Heart left ventricle (tissue), 16 donors: Measurements from ENCODE around the gene RASL11B. TPM values are rescaled to one million over a fixed set of nuclear protein-coding genes. Genes with fewer than 3 reads are reported as not detected.

Source experiments
- ATAC-seq, 4 donors: fragments of 200-7000 bp; cut with Tn5 transposase; one replicate each; pipeline ENCODE4 v1.9.1; 2020 to 2022; ENCODE audit warnings: moderate library complexity in 4 of 4, mild to moderate bottlenecking in 3 of 4, moderate number of reproducible peaks in 1 of 4
- DNase-seq, 5 donors: peaks; one replicate each; pipeline ENCODE4 v3.0.0-alpha.2; 2020
- H3K27ac ChIP-seq, 12 donors: fragments of 200-600 bp; sonication (generic) in 4 of 12; one replicate each; pipeline versions ENCODE4 v1.5.0 to v1.8.0; 2016 to 2022; ENCODE audit warnings: mild to moderate bottlenecking in 2 of 12
- H3K27me3 ChIP-seq, 9 donors: fragments of 200-600 bp; sonication (generic) in 2 of 9; one replicate each; pipeline versions ENCODE4 v1.5.1 to v1.8.0; 2016 to 2022; ENCODE audit warnings: mild to moderate bottlenecking in 3 of 9
- H3K36me3 ChIP-seq, 9 donors: fragments of 200-600 bp; sonication (generic) in 2 of 9; one replicate each; pipeline versions ENCODE4 v1.5.0 to v1.8.0; 2018 to 2022; ENCODE audit warnings: mild to moderate bottlenecking in 2 of 9
- H3K4me1 ChIP-seq, 12 donors: fragments of 200-600 bp; sonication (generic) in 4 of 12; one replicate each; pipeline versions ENCODE4 v1.5.0 to v1.8.0; 2016 to 2022; ENCODE audit warnings: mild to moderate bottlenecking in 3 of 12
- H3K4me3 ChIP-seq, 12 donors: fragments of 200-600 bp; sonication (generic) in 4 of 12; one replicate each; pipeline versions ENCODE4 v1.5.0 to v1.8.0; 2017 to 2022; ENCODE audit warnings: mild to moderate bottlenecking in 9 of 12, moderate library complexity in 4 of 12
- H3K9me3 ChIP-seq, 12 donors: fragments of 200-600 bp; sonication (generic) in 4 of 12; one replicate each; pipeline versions ENCODE4 v1.5.0 to v1.8.0; 2016 to 2022; ENCODE audit warnings: mild to moderate bottlenecking in 1 of 12
- CTCF ChIP-seq, 12 donors: fragments of 200-600 bp; sonication (generic) in 4 of 12; IDR thresholded peaks; one replicate each; pipeline versions ENCODE4 v1.5.0 to v1.8.0; 2018 to 2022; ENCODE audit warnings: antibody characterized with exemption in 12 of 12, mild to moderate bottlenecking in 5 of 12
- POLR2A ChIP-seq, 2 donors: fragments of 450-650 bp; IDR thresholded peaks; one replicate each; pipeline ENCODE4 v1.6.1; 2017; ENCODE audit warnings: antibody characterized with exemption in 2 of 2, mild to moderate bottlenecking in 2 of 2, moderate library complexity in 2 of 2
- WGBS, 4 donors: extraction: QIAGEN DNeasy Blood & Tissue Kit in 2 of 4; methylation state at CpG; one replicate each; pipeline versions ENCODE4 v1.1.5 to v1.1.7; 2013 to 2018; 5-methylcytosine and 5-hydroxymethylcytosine counted together
- intact Hi-C, 10 donors: fragments of 100-400 bp; cut with DNase I; formaldehyde crosslinking; loops; one replicate each; pipeline versions ENCODE4 v1.11.1 to v1.14.2; 2022
- polyA plus RNA-seq, 2 donors: library from polyadenylated mRNA; stranded (reverse); fragments of 200-250 nt; gene quantifications; one replicate each; pipeline ENCODE4 v1.2.3, GENCODE V29; 2013
- total RNA-seq, 9 donors: library from RNA; depleted of rRNA in 2 of 9; stranded (reverse); fragments of >200 nt in 2 of 9; fragmentation: NEBNext Ultra II Directional in 3 of 9; extraction: Animal tissue kit (Norgen Biotek cat#: 25700) in 3 of 9; gene quantifications; one replicate each; pipeline versions ENCODE4 v1.1.0 to v1.2.4, GENCODE V29; 2016 to 2023
- donor health status: ischemic (EF 13 %, LVEDD 7.1; RV severe dilation, severe dysfunction).
- donor health status: healthy with polysubstance abuse.
- donor health status: DM: no; HTN: yes; CAD: no.
- donor health status: DM: no; HTN: no; CAD: no.
- donor health status: ischemic (EF 25% LVEDD 6.9; RV normal size, moderate dysfunction).
- donor health status: ischemic (EF 25% LVEDD 5.7; RV mildly dilated, moderate dysfunction).
- donor health status: healthy.
- donor health status: DM: yes; HTN: yes; CAD: no.
- donor health status: ischemic (EF 35%, LVEDD 5.7; RV mildly dilated, moderate dysfunction).
- donor health status: nonischemic (EF 11% LVEDD 7.7; RV severe dilation, severe dysfunction).
- donor health status: DM: yes; HTN: yes; CAD: no.
- donor health status: PGD.
- donor health status: ischemic (EF 29% LVEDD 5.4; RV normal size, mild dysfunction).
- donor health status: nonischemic (EF 23%, LVEDD 6.1; RV moderate dilation, normal function).

RASL11B gene
- total and polyA plus RNA-seq, 11 donors, result 2.7 to 16.1 (median 5.5) TPM

GRCh38 chr4:52891743-52892142, 29.6 kb downstream of the RASL11B start:
- Histone ChIP-seq H3K4me1 (no peaks in the 10 kb centered on the region), H3K9me3 (no peaks in the 10 kb centered on the region), H3K27me3 (no peaks in the 10 kb centered on the region), H3K27ac (no peak overlapping the region), H3K4me3 (no peak overlapping the region), H3K36me3 (no peaks in the 10 kb centered on the region)
- 59 to 80% (median 68%) methylated on average over 1 of the region's 1 CpG for WGBS, 4 donors
- intact Hi-C loops, result no loop called here
- TF ChIP-seq CTCF (IDR thresholded peaks at IDR 0.05), result no peak
- TF ChIP-seq POLR2A (IDR thresholded peaks at IDR 0.05), result no peak
- no peak for DNase-seq
- no peak for ATAC-seq

GRCh38 chr4:52892880-52893279, 30.8 kb downstream of the RASL11B start:
- ATAC-seq (no peak), DNase-seq (no peak)
- TF ChIP-seq POLR2A (IDR thresholded peaks at IDR 0.05) (no peak), CTCF (IDR thresholded peaks at IDR 0.05) (no peak)
- 82 to 91% (median 89%) methylated on average over 3 of the region's 3 CpGs for WGBS, 4 donors
- Histone ChIP-seq H3K27ac (no peak overlapping the region), H3K9me3 (no peaks in the 10 kb centered on the region), H3K27me3 (no peaks in the 10 kb centered on the region), H3K4me1 (no peaks in the 10 kb centered on the region), H3K4me3 (no peak overlapping the region), H3K36me3 (no peaks in the 10 kb centered on the region)
- intact Hi-C loops, result no loop called here

GRCh38 chr4:52894443-52894842, 32.3 kb downstream of the RASL11B start:
- no peaks in the 10 kb centered on the region for H3K36me3 ChIP-seq
- 89 to 100% (median 93%) methylated on average over 1 of the region's 1 CpG for WGBS, 4 donors
- no peak for DNase-seq
- intact Hi-C loops, result no loop called here
- H3K4me3 ChIP-seq, result no peak overlapping the region
- H3K27me3 ChIP-seq, result no peaks in the 10 kb centered on the region
- no peaks in the 10 kb centered on the region for H3K9me3 ChIP-seq
- no peaks in the 10 kb centered on the region for H3K4me1 ChIP-seq
- TF ChIP-seq POLR2A (IDR thresholded peaks at IDR 0.05), result no peak
- TF ChIP-seq CTCF (IDR thresholded peaks at IDR 0.05), result no peak
- no peak overlapping the region for H3K27ac ChIP-seq
- no peak for ATAC-seq

- no peak for ATAC-seq
- TF ChIP-seq POLR2A (IDR thresholded peaks at IDR 0.05), result no peak
- no peak for TF ChIP-seq CTCF (IDR thresholded peaks at IDR 0.05)
- WGBS, 4 donors, result 95 to 100% (median 100%) methylated on average over 4 of the region's 4 CpGs
Observed at GRCh38 chr4:52903273-52903672, 41.2 kb downstream of the RASL11B start.

More at GRCh38 chr4:52903273-52903672, 41.2 kb downstream of the RASL11B start:
- intact Hi-C loops, result no loop called here
- Histone ChIP-seq H3K27me3 (no peaks in the 10 kb centered on the region), H3K4me1 (peaks cover 0 to 4% (median 0%) of the 10 kb centered on the region in 12 donors), H3K9me3 (peaks cover 0 to 3% (median 0%) of the 10 kb centered on the region in 12 donors), H3K27ac (no peak overlapping the region), H3K36me3 (peaks cover 0 to 8% (median 0%) of the 10 kb centered on the region in 9 donors), H3K4me3 (no peak overlapping the region)
- DNase-seq, result no peak
